Activated naive CD4-positive, alpha-beta T cell (primary cell): ENCODE results near the gene HBG2.

ENCODE experiments used
- DNase-seq, 4 experiments: peaks; one replicate each; lab custom pipeline; 2025; lab: John Stamatoyannopoulos, UW

The HBG2 gene

GRCh38 chr11:5229796-5230195, 24.8 kb downstream of the HBG2 start:
- no peak for DNase-seq

- no peak for DNase-seq
Observed at GRCh38 chr11:5229356-5229755, 25.2 kb downstream of the HBG2 start.

- no peak for DNase-seq
Observed at GRCh38 chr11:5228124-5228523, 26.5 kb downstream of the HBG2 start.

- DNase-seq = no peak
Observed at GRCh38 chr11:5227681-5228080, 26.9 kb downstream of the HBG2 start.

- DNase-seq = no peak
Observed at GRCh38 chr11:5226732-5227310, 27.8 kb downstream of the HBG2 start, which contains the start of gene HBB. Gene HBB (minus strand): TSS chr11:5227071. CDS start chr11:5227021, 50 bp downstream.

- no peak for DNase-seq
Observed at GRCh38 chr11:5225480-5225871, 29.1 kb downstream of the HBG2 start.

GRCh38 chr11:5224538-5225479, 29.8 kb downstream of the HBG2 start:
- DNase-seq = no peak

- DNase-seq = no peak
Observed at GRCh38 chr11:5223686-5224085, 30.9 kb downstream of the HBG2 start.

- no peak for DNase-seq
Observed at GRCh38 chr11:5223146-5223545, 31.4 kb downstream of the HBG2 start.

GRCh38 chr11:5210376-5210885, 44.1 kb downstream of the HBG2 start:
- DNase-seq = no peak

GRCh38 chr11:5204787-5205186, 49.8 kb downstream of the HBG2 start:
- DNase-seq = no peak

- no peak for DNase-seq
Observed at GRCh38 chr11:5203366-5203765, 51.2 kb downstream of the HBG2 start.
